GM18520 (cell line): Measurements from ENCODE around the gene UCN.
"Not testable (repeated sequence)": the region's sequence is repeated elsewhere in the genome, so short reads cannot be mapped to it uniquely, and the experiment has no call there.

Source experiments
- ATAC-seq: cut with Tn5 transposase; IDR thresholded peaks from one replicate; pipeline ENCODE4 v1.9.1; 2021; ENCODE audit not compliant: unreplicated experiment

UCN gene

DNA sequence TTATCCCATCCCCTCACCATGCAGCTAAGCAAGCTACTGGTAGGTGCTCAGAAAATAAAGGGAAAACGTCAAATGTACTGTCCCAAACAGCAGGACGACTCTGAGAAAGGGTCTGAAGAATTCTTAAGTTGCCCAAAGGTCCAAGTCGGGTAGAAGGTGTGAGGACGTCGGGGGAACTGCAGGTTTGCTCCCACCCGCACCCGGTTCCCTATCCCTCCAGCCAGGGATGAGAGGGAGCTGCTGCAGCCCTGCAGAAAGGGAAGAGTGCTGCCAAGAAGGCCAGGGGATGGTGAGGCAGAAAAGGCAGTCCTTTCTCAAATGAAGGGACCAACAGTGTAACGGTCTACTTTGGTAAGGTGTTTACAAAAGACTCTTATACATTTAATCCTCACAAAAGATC lies 6.9 kb upstream of the UCN start:
- ATAC-seq = no peak

- ATAC-seq = no peak
Measured at GRCh38 chr2:27314709-27315108, 6.5 kb upstream of the UCN start.

DNA sequence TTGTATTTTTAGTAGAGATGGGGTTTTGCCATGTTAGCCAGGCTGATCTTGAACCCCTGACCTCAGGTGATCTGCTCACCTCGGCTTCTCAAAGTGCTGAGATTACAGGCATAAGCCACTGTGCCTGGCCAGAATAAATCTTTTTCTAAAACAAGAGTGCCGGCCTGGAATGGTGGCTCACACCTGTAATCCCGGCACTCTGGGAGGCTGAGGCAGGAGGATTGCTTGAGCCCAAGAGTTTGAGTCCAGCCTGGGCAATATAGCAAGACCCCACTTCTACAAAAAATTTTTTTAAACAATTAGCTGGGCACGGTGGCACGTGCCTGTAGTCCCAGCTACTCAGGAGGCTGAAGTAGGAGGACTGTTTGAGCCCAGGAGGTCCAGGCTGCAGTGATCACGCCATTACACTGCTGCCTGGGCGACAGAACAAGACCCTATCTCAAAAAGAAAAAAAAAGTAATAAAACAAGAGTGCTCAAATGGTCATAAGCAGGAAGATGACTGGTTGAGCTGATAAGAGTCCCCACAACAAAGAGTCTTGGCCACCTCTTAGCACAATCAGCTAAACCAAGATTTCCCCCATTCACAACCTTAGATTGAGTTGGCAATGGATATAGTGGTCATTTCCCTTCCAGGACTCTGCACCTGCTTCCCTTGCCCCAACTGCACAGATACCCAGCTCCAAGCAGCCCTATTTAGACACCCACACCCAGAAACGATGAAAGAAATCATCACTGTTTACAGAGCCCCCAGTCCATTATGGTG lies 5.8 kb upstream of the UCN start:
- no peak for ATAC-seq

DNA sequence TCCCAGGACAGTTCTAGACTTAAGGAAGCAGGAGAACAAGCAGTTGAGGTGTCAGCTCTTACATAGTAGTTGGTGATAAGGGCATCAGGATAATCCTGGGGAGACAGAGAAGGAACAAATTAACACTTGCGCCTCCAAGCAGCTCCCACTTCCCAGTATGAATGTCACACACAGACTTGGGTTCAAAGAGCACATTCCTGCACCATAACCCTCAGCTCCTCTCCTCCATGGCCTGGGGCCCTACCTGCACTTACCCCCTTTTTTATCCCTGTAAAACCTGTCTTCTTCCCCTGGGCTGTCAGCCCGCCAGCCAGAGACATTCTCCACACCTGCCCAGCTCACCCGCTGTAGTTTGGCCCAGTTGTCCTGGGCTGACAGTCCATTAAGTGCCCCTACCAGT lies 3.9 kb upstream of the UCN start:
- no peak for ATAC-seq

DNA sequence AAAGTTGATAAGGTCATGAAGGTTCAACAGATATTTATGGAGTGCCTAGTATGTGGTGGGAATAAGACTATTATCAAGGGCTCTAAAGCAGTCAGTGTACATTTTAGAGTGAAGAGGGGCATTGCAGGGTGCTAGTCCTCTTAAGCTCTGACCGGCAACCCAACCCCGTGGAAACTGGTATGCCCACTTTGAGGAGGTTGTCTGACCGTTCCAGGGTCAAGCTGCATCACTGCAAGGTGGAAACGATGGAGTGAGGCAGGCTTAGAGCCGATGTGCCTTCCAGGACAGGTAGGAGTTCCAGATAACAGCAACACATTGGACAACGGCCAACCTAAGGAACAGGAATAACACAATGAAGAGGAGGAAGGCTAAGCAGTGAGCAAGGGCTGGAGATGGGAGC lies 1.4 kb upstream of the UCN start:
- no peak for ATAC-seq

DNA sequence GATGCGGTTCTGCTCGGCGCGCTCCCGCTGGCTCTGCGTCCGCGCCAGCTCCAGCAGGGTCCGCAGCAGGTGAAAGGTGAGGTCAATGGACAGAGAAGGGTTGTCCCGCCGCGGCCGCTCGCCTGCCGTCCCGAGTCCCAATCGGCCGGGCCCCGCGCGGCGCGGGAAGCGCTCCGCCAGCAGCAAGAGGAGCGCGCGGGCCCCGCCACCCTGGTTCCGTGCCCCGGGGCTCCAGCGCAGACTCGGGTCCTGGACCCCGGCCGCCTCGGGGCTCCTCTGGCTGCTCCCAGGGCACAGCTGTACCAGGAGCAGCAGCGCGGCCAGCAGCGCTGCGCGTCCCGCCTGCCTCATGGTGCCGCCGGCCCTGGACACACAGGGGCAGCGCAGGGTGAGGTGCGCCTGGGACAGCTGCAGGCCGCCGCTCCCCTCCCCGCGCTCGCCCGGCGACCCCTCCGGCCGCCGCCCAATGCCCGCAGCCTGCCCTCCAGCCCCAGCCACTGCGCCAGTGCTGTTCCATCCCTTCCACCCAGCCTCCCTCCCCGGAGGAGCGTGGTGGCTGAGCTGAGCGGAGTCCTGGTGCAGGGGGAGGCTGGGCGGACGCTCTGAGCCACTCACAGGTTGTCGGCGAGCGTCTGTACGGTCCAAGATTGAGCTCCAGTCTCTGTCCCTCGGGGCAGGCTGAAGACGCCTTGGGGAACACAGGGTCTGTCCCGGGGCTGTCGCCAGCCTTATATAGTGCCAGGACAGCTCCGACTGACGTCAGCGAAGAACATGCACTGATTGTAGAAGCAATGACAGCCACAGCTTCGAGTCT lies 493 bp downstream of the UCN start:
- no peak for ATAC-seq

DNA sequence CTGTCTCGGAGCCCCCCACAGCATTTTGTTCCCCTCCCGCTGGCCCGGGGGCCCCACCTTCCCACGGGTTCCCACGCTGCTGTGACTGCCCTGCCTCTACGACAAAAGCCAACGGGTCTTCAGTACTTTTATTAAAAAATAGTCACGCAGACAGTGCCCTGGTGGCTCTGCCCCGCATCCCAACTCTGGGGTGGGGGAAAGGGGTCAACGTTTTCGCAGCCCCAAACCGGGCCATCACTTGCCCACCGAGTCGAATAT lies 1.0 kb downstream of the UCN start:
- no peak for ATAC-seq

DNA sequence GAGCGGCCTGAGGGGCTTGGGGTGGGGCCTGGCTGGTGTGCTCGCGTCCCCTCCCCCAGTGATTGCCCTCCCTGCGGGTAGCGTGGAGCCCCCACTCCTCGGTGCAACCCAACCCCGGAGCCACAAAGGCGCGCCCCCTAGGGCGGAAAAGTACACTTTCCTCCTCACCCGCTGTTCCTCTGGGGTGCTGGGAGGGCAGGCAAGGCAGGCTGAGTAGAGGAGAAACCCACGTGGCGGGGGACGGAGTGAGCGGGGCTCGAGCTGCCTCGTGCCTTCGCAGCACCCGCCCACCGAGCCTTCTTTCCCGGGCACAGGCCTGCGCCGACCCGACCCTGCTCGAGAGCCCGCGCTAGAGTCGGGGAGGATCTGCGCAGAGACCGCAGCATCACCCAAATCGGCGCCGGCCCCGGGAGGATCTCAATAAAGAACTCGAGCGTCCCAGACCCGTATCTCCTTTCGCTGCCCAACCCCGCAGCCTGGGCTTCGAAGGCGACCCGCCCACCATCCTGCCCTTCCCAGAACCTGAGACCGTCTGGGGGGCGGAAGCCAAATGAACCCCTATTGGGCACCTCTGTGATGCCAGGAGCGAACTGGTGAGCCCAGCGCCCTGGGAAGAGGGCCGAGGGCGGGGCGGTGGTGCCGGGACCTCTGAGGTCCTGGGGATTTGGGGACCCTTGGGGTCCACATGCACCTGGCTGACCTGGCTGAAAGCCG lies 1.5 kb downstream of the UCN start:
- ATAC-seq = no peak

DNA sequence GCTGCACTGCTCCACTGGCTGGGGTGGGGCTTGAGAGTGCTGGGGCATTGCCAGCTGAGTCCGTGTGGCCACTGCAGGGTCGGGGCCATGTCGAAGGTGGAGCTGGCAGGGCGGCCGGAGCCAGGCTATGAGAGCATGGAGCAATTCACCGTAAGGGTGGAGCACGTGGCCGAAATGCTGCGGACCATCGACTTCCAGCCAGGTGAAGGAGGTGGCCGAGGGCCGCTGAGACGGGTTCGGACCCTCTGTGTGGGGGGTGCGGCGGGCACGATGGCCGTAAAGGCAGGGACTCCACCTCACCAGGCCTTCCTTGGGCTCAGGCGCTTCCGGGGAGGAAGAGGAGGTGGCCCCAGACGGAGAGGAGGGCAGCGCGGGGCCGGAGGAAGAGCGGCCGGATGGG lies 2.1 kb downstream of the UCN start:
- ATAC-seq = no peak

DNA sequence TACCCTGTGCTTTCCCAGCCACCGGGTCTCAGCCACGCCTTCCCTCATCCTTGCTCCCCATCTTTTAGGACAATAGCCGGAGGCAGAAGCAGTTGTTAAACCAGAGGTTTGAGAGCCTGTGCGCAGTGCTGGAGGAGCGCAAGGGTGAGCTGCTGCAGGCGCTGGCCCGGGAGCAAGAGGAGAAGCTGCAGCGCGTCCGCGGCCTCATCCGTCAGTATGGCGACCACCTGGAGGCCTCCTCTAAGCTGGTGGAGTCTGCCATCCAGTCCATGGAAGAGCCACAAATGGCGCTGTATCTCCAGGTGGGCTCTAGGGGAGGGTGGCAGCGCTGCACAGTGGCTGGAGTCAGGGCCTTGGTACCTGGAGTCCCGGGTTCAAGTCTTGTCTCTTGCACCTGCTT lies 2.7 kb downstream of the UCN start:
- ATAC-seq = no peak

- ATAC-seq = no peak
Measured at GRCh38 chr2:27304488-27305240, 3.6 kb downstream of the UCN start.

GRCh38 chr2:27303093-27304025 lies 4.9 kb downstream of the UCN start:
- no peak for ATAC-seq

DNA sequence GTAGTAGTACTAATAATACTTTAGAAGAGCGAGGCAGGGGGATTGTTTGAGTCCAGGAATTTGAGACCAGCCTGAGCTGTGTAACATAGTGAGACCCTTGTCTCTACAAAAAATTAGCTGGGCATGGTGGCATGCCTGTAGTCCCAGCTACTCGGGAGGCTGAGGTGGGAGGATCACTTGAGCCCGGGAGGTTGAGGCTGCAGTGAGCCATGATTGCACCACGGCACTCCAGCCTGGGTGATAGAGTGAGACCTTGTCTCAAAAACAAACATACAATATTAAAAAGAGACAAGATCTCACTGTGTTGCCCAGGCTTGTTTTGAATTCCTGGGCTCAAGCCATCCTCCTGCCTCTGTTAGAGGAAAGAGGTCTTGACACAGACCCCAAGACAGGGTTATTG lies 7.6 kb downstream of the UCN start:
- ATAC-seq = not testable (repeated sequence)

DNA sequence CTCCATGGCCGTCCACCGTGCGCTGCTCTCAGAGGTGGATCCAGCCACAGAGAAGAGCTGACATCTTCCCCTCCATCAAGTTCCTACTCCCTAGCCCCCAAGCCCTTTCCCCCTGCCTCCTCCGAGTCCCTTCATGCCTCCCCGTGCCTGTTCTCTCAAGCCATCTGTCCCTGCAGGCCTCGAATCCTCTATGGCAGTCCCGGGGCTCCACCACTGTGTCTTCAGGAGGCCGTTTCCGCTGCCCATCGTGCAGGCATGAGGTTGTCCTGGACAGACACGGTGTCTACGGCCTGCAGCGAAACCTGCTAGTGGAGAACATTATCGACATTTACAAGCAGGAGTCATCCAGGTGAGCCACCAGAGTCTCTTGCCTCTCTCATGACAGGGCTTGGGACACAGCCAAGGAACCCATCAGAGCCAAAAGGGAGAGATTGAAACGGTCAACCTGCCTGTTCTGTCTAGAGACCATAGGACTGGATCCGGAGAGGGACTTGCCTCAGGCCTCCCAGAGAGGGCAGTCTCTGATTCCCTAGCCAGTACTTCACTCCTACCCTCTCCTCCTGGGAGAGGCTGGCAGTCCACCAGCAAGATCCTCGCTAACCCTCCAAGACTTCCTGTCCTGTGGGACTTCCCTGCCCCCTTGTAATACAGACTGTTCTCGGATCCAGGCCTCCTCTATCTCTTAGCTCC lies 9.7 kb downstream of the UCN start:
- no peak for ATAC-seq

DNA sequence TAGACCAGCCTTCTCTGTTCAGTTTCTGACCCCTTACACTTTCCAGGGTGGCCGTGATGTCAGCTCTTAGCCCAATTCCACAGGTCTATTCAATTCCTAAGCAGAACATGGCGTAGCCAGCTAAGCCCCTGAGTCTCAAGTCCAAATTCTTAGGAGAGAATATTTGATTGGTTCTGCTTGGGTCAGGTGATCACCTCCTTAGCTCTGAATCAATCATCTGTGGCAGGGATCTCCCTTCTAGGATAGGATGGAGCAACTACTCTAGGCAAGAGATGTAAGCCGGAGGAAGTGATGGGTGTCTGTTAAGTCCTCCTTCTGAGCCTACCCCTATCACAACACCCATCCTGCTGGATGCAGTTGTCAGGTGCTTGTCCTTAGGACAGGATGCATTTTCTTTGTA lies 11.1 kb downstream of the UCN start:
- ATAC-seq = no peak

DNA sequence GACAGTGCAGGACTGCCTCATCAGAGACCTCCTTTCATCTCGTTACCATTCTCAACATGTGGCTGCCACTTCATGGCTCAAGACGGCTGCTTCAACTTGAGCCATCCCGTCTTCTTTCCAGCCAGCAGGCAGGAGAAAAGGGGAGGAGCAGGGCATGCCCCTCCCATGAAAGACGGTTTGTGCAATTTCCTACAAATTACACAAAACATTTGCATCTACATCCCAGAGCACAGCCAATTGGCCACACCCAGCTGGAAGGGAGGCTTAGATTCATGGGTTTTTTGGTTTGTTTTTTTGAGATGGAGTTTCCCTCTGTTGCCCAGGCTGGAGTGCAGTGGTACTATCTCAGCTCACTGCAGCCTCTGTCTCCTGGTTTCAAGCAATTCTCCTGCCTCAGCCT lies 11.8 kb downstream of the UCN start:
- ATAC-seq = no peak

DNA sequence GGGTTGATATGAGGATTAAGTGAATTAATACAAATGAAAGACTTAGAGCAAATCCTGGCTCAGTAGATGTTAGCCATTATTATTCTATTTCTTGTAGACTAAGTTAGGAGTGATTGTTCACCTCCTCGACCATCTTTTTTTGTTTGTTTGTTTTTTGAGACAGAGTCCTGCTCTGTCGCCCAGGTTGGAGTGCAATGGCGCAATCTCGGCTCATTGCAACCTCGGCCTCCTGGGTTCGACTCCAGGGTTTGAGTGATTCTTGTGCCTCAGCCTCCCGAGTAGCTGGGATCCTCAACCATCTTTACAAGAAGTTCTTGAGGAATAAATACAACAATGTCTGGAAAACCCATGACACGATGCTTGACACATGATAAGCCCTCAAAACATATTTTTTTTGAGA lies 13.3 kb downstream of the UCN start:
- ATAC-seq = no peak

DNA sequence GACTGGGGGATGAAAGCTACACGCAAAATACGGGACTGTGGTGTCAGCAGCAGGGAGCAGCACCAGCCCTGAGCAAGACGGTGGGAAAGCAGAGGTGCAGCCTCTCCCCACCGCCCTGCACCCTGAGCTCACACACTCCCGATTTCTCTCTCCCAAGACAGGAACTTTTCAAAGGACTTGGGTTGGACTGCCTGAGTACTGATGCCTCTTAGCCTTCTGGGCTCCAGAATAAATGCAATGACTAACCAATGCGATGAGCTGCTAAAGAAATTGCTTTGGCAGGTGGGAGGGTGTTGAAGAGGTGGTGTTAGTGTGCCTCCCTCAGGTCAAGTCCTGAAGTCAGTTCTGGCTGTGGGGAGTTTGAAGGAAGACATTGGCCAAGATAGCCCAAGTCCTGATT lies 16.4 kb downstream of the UCN start:
- no peak for ATAC-seq

DNA sequence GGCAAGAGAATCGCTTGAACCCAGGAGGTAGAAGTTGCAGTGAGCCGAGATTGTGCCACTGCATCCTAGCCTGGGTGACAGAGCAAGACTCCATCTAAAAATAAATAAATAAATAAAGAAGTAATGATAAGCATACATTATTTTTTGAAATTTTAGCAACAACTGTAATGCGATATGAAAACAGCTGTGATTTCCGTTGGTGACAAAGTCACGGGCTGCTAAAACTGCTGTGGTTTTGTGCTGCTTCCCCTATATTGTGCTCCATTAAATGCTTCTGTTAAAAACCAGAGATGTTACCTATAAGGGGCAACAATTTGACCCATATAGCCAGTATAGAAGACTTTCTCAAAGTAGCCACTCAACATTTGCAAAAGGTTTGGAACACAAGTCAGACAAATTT lies 17.7 kb downstream of the UCN start:
- no peak for ATAC-seq

- ATAC-seq = no peak
Measured at GRCh38 chr2:27288610-27289009, 19.6 kb downstream of the UCN start.
